ENCODE data around the gene ABCC8. TPM values are rescaled to one million over a fixed set of nuclear protein-coding genes. Genes with fewer than 3 reads are reported as not detected.

ABCC8 gene
- total and polyA plus RNA-seq, 4 experiments from 2014 or later = not detected

GRCh38 chr11:17472467-17472866 lies 4.2 kb downstream of the ABCC8 start:
- ChIA-PET POLR2A (ENCODE audit: partially characterized antibody) (no interaction called here), CTCF (ENCODE audit: partially characterized antibody) (no interaction called here)
- Mint-ChIP-seq H3K4me1 (peaks cover 0 to 5% (median 2%) of the 10 kb centered on the region in 4 donors), H3K27ac (no peak overlapping the region), H3K36me3 (no peaks in the 10 kb centered on the region), H3K27me3 (peaks cover 32 to 36% of the 10 kb centered on the region in 2 donors), H3K9me3 (peaks cover 0 to 3% (median 0%) of the 10 kb centered on the region in 8 donors), H3K4me3 (no peak overlapping the region)
- Histone ChIP-seq H3K36me3 (ENCODE audit: insufficient read depth, low read length) (no peaks in the 10 kb centered on the region), H3K27me3 (ENCODE audit: insufficient read depth, low read length) (no peaks in the 10 kb centered on the region), H3K4me1 (ENCODE audit: insufficient read depth, low read length) (no peaks in the 10 kb centered on the region), H3K27ac (ENCODE audit: low read depth, low read length) (no peak overlapping the region), H3K4me3 (ENCODE audit: low read length in 2 of 2) (no peak overlapping the region), H3K9me3 (ENCODE audit: control insufficient read depth in 1 of 2, low read length in 2 of 2) (no peaks in the 10 kb centered on the region)
- intact Hi-C loops (cut with micrococcal nuclease) = no loop called here
- no peak for DNase-seq

- H3K9me3 ChIP-seq (ENCODE audit: control insufficient read depth in 1 of 2, low read length in 2 of 2) = no peaks in the 10 kb centered on the region
- H3K4me1 Mint-ChIP-seq = peaks cover 0 to 5% (median 2%) of the 10 kb centered on the region in 4 donors
- ChIA-PET POLR2A (ENCODE audit: partially characterized antibody) (no interaction called here), CTCF (ENCODE audit: partially characterized antibody) (no interaction called here)
- no peak overlapping the region for H3K27ac ChIP-seq (ENCODE audit: low read depth, low read length)
- no peaks in the 10 kb centered on the region for H3K4me1 ChIP-seq (ENCODE audit: insufficient read depth, low read length)
- H3K27ac Mint-ChIP-seq = no peak overlapping the region
- peaks cover 0 to 3% (median 0%) of the 10 kb centered on the region in 8 donors for H3K9me3 Mint-ChIP-seq
- H3K4me3 Mint-ChIP-seq = no peak overlapping the region
- no peak overlapping the region for H3K4me3 ChIP-seq (ENCODE audit: low read length in 2 of 2)
- no peaks in the 10 kb centered on the region for H3K36me3 ChIP-seq (ENCODE audit: insufficient read depth, low read length)
- no peaks in the 10 kb centered on the region for H3K27me3 ChIP-seq (ENCODE audit: insufficient read depth, low read length)
- intact Hi-C loops (cut with micrococcal nuclease) = no loop called here
- no peaks in the 10 kb centered on the region for H3K36me3 Mint-ChIP-seq
- peaks cover 27 to 32% of the 10 kb centered on the region in 2 donors for H3K27me3 Mint-ChIP-seq
- no peak for DNase-seq
These were observed 5.1 kb downstream of the ABCC8 start for GRCh38 chr11:17471501-17471900.

GRCh38 chr11:17469998-17470397 lies 6.6 kb downstream of the ABCC8 start:
- Mint-ChIP-seq H3K4me3 (no peak overlapping the region), H3K9me3 (peaks cover 0 to 3% (median 0%) of the 10 kb centered on the region in 8 donors), H3K27ac (no peak overlapping the region), H3K27me3 (peaks cover 22 to 31% of the 10 kb centered on the region in 2 donors), H3K36me3 (no peaks in the 10 kb centered on the region), H3K4me1 (no peaks in the 10 kb centered on the region)
- ChIA-PET CTCF (ENCODE audit: partially characterized antibody) (no interaction called here), POLR2A (ENCODE audit: partially characterized antibody) (no interaction called here)
- no peak overlapping the region for H3K4me3 ChIP-seq (ENCODE audit: low read length in 2 of 2)
- intact Hi-C loops (cut with micrococcal nuclease) = no loop called here
- no peaks in the 10 kb centered on the region for H3K36me3 ChIP-seq (ENCODE audit: insufficient read depth, low read length)
- no peak overlapping the region for H3K27ac ChIP-seq (ENCODE audit: low read depth, low read length)
- no peaks in the 10 kb centered on the region for H3K27me3 ChIP-seq (ENCODE audit: insufficient read depth, low read length)
- no peaks in the 10 kb centered on the region for H3K4me1 ChIP-seq (ENCODE audit: insufficient read depth, low read length)
- no peaks in the 10 kb centered on the region for H3K9me3 ChIP-seq (ENCODE audit: control insufficient read depth in 1 of 2, low read length in 2 of 2)
- DNase-seq = no peak

- Histone ChIP-seq H3K27ac (ENCODE audit: low read depth, low read length) (no peak overlapping the region), H3K27me3 (ENCODE audit: insufficient read depth, low read length) (no peaks in the 10 kb centered on the region), H3K9me3 (ENCODE audit: control insufficient read depth in 1 of 2, low read length in 2 of 2) (no peaks in the 10 kb centered on the region), H3K36me3 (ENCODE audit: insufficient read depth, low read length) (no peaks in the 10 kb centered on the region), H3K4me1 (ENCODE audit: insufficient read depth, low read length) (no peaks in the 10 kb centered on the region), H3K4me3 (ENCODE audit: low read length in 2 of 2) (no peak overlapping the region)
- Mint-ChIP-seq H3K27me3 (peaks cover 9 to 15% of the 10 kb centered on the region in 2 donors), H3K36me3 (no peaks in the 10 kb centered on the region), H3K27ac (no peak overlapping the region), H3K4me1 (no peaks in the 10 kb centered on the region), H3K9me3 (no peaks in the 10 kb centered on the region), H3K4me3 (no peak overlapping the region)
- ChIA-PET POLR2A (ENCODE audit: partially characterized antibody) (no interaction called here), CTCF (ENCODE audit: partially characterized antibody) (no interaction called here)
- DNase-seq = no peak
- intact Hi-C loops (cut with micrococcal nuclease) = no loop called here
These were observed 8.5 kb downstream of the ABCC8 start for GRCh38 chr11:17468122-17468521.

- Mint-ChIP-seq H3K27me3 (peaks cover 4 to 5% of the 10 kb centered on the region in 2 donors), H3K4me1 (no peaks in the 10 kb centered on the region), H3K4me3 (no peak overlapping the region), H3K27ac (no peak overlapping the region), H3K9me3 (no peaks in the 10 kb centered on the region), H3K36me3 (no peaks in the 10 kb centered on the region)
- H3K4me1 ChIP-seq (ENCODE audit: insufficient read depth, low read length) = no peaks in the 10 kb centered on the region
- no peak overlapping the region for H3K4me3 ChIP-seq (ENCODE audit: low read length in 2 of 2)
- no peak for DNase-seq
- no peak overlapping the region for H3K27ac ChIP-seq (ENCODE audit: low read depth, low read length)
- H3K36me3 ChIP-seq (ENCODE audit: insufficient read depth, low read length) = no peaks in the 10 kb centered on the region
- H3K9me3 ChIP-seq (ENCODE audit: control insufficient read depth in 1 of 2, low read length in 2 of 2) = no peaks in the 10 kb centered on the region
- intact Hi-C loops (cut with micrococcal nuclease) = no loop called here
- H3K27me3 ChIP-seq (ENCODE audit: insufficient read depth, low read length) = no peaks in the 10 kb centered on the region
- CTCF ChIA-PET (ENCODE audit: partially characterized antibody) = no interaction called here
- POLR2A ChIA-PET (ENCODE audit: partially characterized antibody) = no interaction called here
These were observed 13.0 kb downstream of the ABCC8 start for GRCh38 chr11:17463546-17464174.

GRCh38 chr11:17462940-17463339 lies 13.7 kb downstream of the ABCC8 start:
- Histone ChIP-seq H3K36me3 (ENCODE audit: insufficient read depth, low read length) (no peaks in the 10 kb centered on the region), H3K4me1 (ENCODE audit: insufficient read depth, low read length) (no peaks in the 10 kb centered on the region), H3K4me3 (ENCODE audit: low read length in 2 of 2) (no peak overlapping the region), H3K27ac (ENCODE audit: low read depth, low read length) (no peak overlapping the region), H3K9me3 (ENCODE audit: control insufficient read depth in 1 of 2, low read length in 2 of 2) (no peaks in the 10 kb centered on the region), H3K27me3 (ENCODE audit: insufficient read depth, low read length) (no peaks in the 10 kb centered on the region)
- Mint-ChIP-seq H3K4me3 (no peak overlapping the region), H3K27ac (no peak overlapping the region), H3K27me3 (peaks cover 4 to 5% of the 10 kb centered on the region in 2 donors), H3K36me3 (no peaks in the 10 kb centered on the region), H3K4me1 (no peaks in the 10 kb centered on the region), H3K9me3 (no peaks in the 10 kb centered on the region)
- CTCF ChIA-PET (ENCODE audit: partially characterized antibody) = no interaction called here
- POLR2A ChIA-PET (ENCODE audit: partially characterized antibody) = no interaction called here
- no peak for DNase-seq
- intact Hi-C loops (cut with micrococcal nuclease) = no loop called here

GRCh38 chr11:17460406-17460805 lies 16.2 kb downstream of the ABCC8 start:
- CTCF ChIA-PET (ENCODE audit: partially characterized antibody) = interaction anchor here (0.8 kb wide), 1 partner anchor 71 kb away, joined by 3 read pairs; no protein-coding TSS in a partner anchor

More at GRCh38 chr11:17460406-17460805, 16.2 kb downstream of the ABCC8 start:
- Histone ChIP-seq H3K36me3 (ENCODE audit: insufficient read depth, low read length) (no peaks in the 10 kb centered on the region), H3K4me1 (ENCODE audit: insufficient read depth, low read length) (no peaks in the 10 kb centered on the region), H3K27me3 (ENCODE audit: insufficient read depth, low read length) (no peaks in the 10 kb centered on the region), H3K4me3 (ENCODE audit: low read length in 2 of 2) (no peak overlapping the region), H3K27ac (ENCODE audit: low read depth, low read length) (no peak overlapping the region), H3K9me3 (ENCODE audit: control insufficient read depth in 1 of 2, low read length in 2 of 2) (no peaks in the 10 kb centered on the region)
- no peak for DNase-seq
- peaks cover 8 to 10% of the 10 kb centered on the region in 2 donors for H3K27me3 Mint-ChIP-seq
- no peaks in the 10 kb centered on the region for H3K9me3 Mint-ChIP-seq
- no peaks in the 10 kb centered on the region for H3K4me1 Mint-ChIP-seq
- H3K27ac Mint-ChIP-seq = no peak overlapping the region
- H3K36me3 Mint-ChIP-seq = no peaks in the 10 kb centered on the region
- POLR2A ChIA-PET (ENCODE audit: partially characterized antibody) = no interaction called here
- no peak overlapping the region for H3K4me3 Mint-ChIP-seq
- intact Hi-C loops (cut with micrococcal nuclease) = no loop called here
